Measurements from ENCODE around the gene SLC30A1.

The SLC30A1 gene

GRCh38 chr1:211606914-211607753 is 28.2 kb upstream of the SLC30A1 start:
- DNase-seq, result no peak

DNA sequence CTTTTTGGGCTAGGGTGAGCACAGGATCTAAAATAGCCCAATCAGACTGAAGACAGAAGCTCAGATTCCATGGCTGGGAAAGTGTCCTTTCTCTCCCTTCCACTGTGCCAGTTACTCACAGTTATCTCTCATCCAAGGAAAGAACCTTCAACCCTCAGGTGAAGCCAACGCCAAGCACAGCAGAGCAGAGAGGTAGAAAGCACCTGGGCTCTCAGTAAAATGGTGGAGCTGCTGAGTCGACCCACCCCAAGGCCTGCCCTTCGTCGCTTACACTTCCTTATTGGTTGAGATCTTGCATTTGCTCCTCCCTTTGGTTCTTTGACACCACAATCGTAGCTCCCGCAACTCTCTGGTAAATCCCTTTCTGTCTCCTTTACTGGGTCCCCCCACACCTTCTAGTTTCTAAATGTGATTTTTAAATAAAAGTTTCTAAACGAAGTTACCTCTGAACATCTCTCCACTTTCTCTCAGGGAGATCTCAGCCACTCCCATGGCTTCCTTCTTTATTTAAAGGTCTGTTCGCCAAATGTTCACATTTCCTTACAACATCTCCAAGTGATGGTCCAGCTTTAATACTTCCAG is 27.5 kb upstream of the SLC30A1 start:
- DNase-seq, result no peak

DNA sequence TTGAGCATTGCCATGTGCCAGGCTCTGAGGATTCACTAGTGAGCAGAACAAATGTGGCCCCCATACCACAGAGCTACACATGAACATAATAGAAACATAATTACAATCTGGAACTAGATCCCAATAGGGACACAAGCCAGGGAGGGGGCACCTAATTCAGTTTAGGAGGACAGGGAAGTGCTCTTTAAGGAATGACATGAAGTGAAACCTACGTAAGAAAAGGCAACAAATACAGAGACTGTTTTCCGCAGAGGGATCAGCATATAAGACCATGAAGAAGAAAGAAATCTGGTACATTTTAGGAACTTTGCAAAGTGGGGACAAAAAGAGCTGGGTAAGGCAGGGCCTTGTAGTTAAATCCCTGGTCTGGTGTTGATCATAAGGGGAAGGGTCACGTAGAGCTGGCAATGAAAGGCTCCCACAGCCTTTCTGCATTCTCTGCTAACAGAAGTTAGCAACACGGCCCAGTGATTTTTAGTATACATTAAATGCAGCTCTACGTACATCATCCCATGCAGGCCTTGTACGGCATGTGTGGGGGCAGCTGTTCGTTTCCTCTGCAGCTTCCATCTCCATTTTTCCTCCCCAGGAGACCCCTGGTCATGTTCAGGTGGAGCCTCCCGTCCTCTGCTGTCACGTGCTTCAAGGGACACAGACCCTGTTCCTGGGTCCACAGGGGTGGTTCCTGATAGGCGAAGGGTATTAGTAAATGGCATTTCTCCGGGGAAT is 26.8 kb upstream of the SLC30A1 start:
- DNase-seq, result no peak

GRCh38 chr1:211605034-211605433 is 26.1 kb upstream of the SLC30A1 start:
- no peak for DNase-seq

DNA sequence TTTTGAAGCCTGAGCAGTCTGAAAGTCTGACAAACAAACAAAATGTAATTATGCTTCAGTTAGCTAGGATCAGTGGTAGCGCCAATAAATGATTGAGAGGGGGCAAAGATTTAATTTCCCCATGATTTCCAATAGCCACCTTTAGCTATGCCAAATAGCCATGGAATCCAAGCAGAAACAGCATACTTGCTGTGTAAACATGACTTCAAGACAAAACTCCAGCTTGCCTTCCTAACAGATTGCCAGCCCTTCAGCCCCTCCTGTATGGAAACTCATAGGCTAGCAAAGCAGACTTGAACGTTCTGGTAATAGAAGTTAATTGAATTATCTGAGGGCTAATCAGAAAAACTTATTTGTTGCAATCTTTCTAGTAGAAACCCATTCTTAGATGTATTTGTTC is 25.6 kb upstream of the SLC30A1 start:
- no peak for DNase-seq

DNA sequence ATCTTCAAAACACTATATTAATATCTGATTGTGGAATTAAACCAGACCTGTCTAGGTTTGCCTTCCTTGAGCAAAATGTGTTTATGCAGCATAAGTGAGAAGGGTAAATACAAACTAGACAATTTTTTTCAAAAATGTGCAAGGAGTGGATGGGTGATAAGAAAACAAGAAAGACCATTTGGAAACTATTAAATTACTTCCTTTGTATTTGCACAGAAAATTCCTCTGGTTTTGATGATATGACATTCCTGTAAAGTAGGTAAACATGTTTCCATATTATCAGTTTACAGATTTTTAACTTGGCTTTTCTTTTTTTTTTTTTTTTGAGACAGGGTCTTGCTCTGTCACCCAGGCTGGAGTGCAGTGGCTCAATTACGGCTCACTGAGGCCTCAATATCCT is 24.8 kb upstream of the SLC30A1 start:
- no peak for DNase-seq

- DNase-seq, result no peak
Measured at GRCh38 chr1:211603191-211603701, 24.3 kb upstream of the SLC30A1 start.

GRCh38 chr1:211601982-211602670 is 23.2 kb upstream of the SLC30A1 start:
- no peak for DNase-seq

- DNase-seq, result no peak
Measured at GRCh38 chr1:211601159-211601558, 22.2 kb upstream of the SLC30A1 start.

GRCh38 chr1:211599250-211599649 is 20.3 kb upstream of the SLC30A1 start:
- DNase-seq, result no peak

GRCh38 chr1:211598514-211598913 is 19.6 kb upstream of the SLC30A1 start:
- no peak for DNase-seq

- DNase-seq, result no peak
Measured at GRCh38 chr1:211596418-211597181, 17.6 kb upstream of the SLC30A1 start.

GRCh38 chr1:211595419-211595818 is 16.5 kb upstream of the SLC30A1 start:
- DNase-seq, result no peak

DNA sequence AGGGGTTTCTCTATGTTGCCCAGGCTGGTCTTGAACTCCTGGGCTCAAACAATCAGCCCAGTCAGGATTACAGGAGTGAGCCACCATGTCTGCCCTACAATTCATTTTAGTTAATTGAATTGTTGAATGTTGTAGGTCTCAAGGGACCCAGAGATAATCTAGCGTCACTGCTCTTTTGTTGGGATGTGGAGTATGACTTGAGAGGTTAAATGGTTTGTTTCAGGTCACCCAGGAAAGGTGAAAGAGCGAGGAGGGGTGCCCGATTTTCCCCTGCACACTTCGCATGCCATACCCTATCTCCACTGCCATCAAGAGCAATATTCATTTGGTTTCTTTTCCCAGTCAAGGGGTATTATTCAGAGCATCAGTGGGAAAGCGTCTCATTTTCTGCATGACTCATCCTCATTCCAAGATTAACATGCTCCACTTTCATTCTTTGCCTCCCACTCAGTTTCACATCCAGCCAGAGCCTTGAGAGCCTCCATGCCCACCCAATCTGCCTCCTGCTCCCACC is 13.1 kb upstream of the SLC30A1 start:
- DNase-seq, result peak; percentile 87

DNA sequence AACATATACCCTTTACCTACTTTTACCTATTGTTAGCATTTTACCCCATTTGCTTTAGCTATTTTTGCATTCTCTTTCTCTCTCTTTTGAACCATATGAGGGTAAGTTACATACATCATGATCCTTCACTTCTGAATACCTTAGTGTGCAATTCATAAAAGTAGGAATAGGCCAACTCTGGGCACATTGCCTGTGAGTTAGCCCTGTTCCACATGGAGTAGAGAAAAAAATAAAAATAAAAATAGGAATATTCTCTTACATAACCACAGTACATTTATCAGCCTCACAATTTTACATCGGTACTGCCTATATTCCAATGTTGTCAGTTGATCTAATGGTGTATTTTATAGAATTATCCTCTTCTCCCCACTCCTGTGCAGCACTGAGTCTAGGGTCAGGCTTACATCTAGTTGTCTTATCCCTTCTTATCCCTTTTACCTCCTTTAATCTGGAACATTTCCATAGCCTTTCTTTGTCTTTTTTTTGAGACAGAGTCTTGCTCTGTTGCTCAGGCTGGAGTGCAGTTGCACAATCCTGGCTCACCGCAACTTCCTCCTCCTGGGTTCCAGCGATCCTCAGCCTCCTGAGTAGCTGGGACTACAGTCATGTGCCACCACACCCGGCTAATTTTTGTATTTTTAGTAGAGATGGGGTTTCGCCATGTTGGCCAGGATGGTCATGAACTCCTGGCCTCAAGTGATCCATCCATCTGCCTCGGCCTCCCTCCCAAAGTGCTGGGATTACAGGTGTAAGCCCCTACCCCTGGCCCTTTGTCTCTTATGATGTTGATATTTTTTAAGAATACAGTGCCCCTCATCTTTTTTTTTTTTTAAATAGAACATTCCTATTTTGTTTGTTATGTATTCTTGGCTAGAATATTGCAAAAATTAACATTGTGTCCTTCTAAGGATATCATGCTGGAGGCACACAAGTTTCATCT is 11.1 kb upstream of the SLC30A1 start:
- DNase-seq, result peak; percentile 43

- no peak for DNase-seq
Measured at GRCh38 chr1:211588711-211589110, 9.8 kb upstream of the SLC30A1 start.

GRCh38 chr1:211587123-211587522 is 8.2 kb upstream of the SLC30A1 start:
- DNase-seq, result no peak

DNA sequence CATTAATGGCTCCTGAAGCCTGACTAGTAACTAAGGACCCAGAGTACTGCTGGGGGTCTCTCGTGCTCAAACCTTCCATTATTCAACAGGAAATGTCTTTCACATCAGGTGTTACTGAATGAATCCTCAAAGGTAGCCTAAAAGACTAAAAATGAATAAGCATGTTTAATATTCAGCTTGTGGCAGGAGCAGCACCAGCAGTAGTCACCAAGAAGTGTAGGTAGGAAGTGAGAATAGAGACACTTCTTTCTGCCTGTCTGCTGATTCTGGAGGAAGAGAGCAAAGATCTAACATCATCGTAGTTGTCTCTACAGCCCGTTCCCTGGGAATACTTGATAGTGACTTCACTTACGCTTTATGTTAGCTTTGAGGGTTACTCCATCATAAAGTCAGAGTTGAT is 7.6 kb upstream of the SLC30A1 start:
- DNase-seq, result no peak

GRCh38 chr1:211583011-211583992 is 4.3 kb upstream of the SLC30A1 start:
- DNase-seq, result no peak

DNA sequence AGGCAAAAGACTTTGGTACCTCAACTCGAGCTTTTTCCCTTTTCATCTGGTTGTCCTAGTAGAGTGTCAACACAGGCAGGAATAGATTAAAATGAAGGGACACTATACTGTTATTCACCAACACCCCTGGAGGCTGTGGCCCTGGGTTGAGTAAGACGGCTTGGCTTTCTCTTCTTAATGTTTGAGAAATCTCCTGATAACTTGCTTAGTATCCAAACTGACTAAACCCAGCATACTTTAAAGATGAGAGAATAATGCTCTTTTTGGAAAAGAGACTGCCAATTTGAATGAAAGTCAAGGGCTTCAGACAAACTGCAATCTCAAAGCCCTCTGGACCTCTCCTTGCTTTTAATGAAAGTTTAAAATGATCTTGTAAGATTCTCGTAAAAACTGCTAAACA is 2.6 kb upstream of the SLC30A1 start:
- DNase-seq, result no peak

All from kidney glomerular epithelial cell (primary cell).